GM18909 (cell line): ENCODE data around the gene BGN.

Experiments
- ATAC-seq: cut with Tn5 transposase; IDR thresholded peaks from one replicate; pipeline ENCODE4 v1.9.1; 2021; ENCODE audit warnings: mild to moderate bottlenecking; ENCODE audit not compliant: unreplicated experiment, poor library complexity

Gene BGN

GRCh38 chrX:153494541-153495361 is at the start of gene BGN:
Gene BGN (plus strand): TSS chrX:153494980. CDS start chrX:153504632, 9,652 bp downstream.
- no peak for ATAC-seq

- no peak for ATAC-seq
Observed at GRCh38 chrX:153445106-153445855, 49.5 kb upstream of the BGN start.

GRCh38 chrX:153445856-153446635 is 48.7 kb upstream of the BGN start, which contains the start of gene TREX2:
Gene TREX2 (minus strand): TSS chrX:153446056. CDS start chrX:153445430, 626 bp downstream.
- ATAC-seq = no peak

GRCh38 chrX:153446636-153446936 is 48.2 kb upstream of the BGN start:
- ATAC-seq = no peak

- no peak for ATAC-seq
Observed at GRCh38 chrX:153446950-153447580, 47.7 kb upstream of the BGN start.

- ATAC-seq = no peak
Observed at GRCh38 chrX:153447581-153447960, 47.2 kb upstream of the BGN start.

GRCh38 chrX:153448556-153449367 is 46.0 kb upstream of the BGN start:
- ATAC-seq = no peak

GRCh38 chrX:153449368-153450113 is 45.2 kb upstream of the BGN start:
- ATAC-seq = no peak

GRCh38 chrX:153450114-153450948 is 44.4 kb upstream of the BGN start:
- no peak for ATAC-seq

- ATAC-seq = no peak
Observed at GRCh38 chrX:153450949-153451277, 43.9 kb upstream of the BGN start.

- no peak for ATAC-seq
Observed at GRCh38 chrX:153454901-153455550, 39.8 kb upstream of the BGN start.

- no peak for ATAC-seq
Observed at GRCh38 chrX:153455571-153455970, 39.2 kb upstream of the BGN start.

- no peak for ATAC-seq
Observed at GRCh38 chrX:153456161-153456560, 38.6 kb upstream of the BGN start.

GRCh38 chrX:153456704-153457103 is 38.1 kb upstream of the BGN start:
- no peak for ATAC-seq

- ATAC-seq = no peak
Observed at GRCh38 chrX:153457136-153457825, 37.5 kb upstream of the BGN start.

- ATAC-seq = no peak
Observed at GRCh38 chrX:153457827-153458466, 36.8 kb upstream of the BGN start.

- no peak for ATAC-seq
Observed at GRCh38 chrX:153458476-153458875, 36.3 kb upstream of the BGN start.
